Vagina (tissue), 2 donors: ENCODE results near the gene DDX4. TPM values are rescaled to one million over a fixed set of nuclear protein-coding genes. Genes with fewer than 3 reads are reported as not detected.
"Not testable (repeated sequence)": the region's sequence is repeated elsewhere in the genome, so short reads cannot be mapped to it uniquely, and the experiment has no call there.

ENCODE experiments used
- DNase-seq, 2 donors: peaks; one replicate each; pipeline ENCODE4 v3.0.0-alpha.2; 2017; ENCODE audit errors: extremely low spot score in 2 of 2
- H3K27ac ChIP-seq: fragments of 200-600 bp; sonication (generic); one replicate; pipeline ENCODE4 v1.5.1; 2019
- H3K27me3 ChIP-seq: fragments of 200-600 bp; sonication (generic); one replicate; pipeline ENCODE4 v1.5.1; 2019
- H3K36me3 ChIP-seq, 2 donors: fragments of 200-600 bp; sonication (generic); one replicate each; pipeline ENCODE4 v1.5.1; 2017 to 2019
- H3K4me1 ChIP-seq: fragments of 200-600 bp; sonication (generic); one replicate; pipeline ENCODE4 v1.5.1; 2019
- H3K4me3 ChIP-seq, 2 donors: fragments of 200-600 bp; sonication (generic); 1 replicate in 1 of 2; 2 replicates in 1 of 2; pipeline ENCODE4 v1.5.1; 2016 to 2019
- H3K9me3 ChIP-seq: fragments of 200-600 bp; sonication (generic); one replicate; pipeline ENCODE4 v1.5.1; 2019
- POLR2A ChIP-seq, 2 donors: fragments of 450-650 bp; IDR thresholded peaks; one replicate each; pipeline ENCODE4 v1.6.1; 2017; ENCODE audit warnings: antibody characterized with exemption in 2 of 2, mild to moderate bottlenecking in 2 of 2, moderate library complexity in 2 of 2
- POLR2AphosphoS5 ChIP-seq, 2 donors: sonication (generic); formaldehyde crosslinking; IDR thresholded peaks; one replicate each; pipeline ENCODE4 v1.9.0; 2017; ENCODE audit warnings: antibody characterized with exemption in 2 of 2, mild to moderate bottlenecking in 2 of 2, low read depth in 1 of 2; ENCODE audit not compliant: insufficient read depth in 1 of 2
- intact Hi-C: fragments of 100-400 bp; cut with DNase I; formaldehyde crosslinking; loops from one replicate; pipeline ENCODE4 v1.15.1; 2023
- total RNA-seq: library from RNA; depleted of rRNA; stranded (reverse); fragments of >200 nt; gene quantifications from one replicate; pipeline ENCODE4 v1.2.3, GENCODE V29; 2016
- TF ChIP-seq, protein P1 (sequence below), 3 experiments: fragments of 450-650 bp in 2 of 3; fragments of 200-600 bp in 1 of 3; sonication (generic) in 1 of 3; IDR thresholded peaks; one replicate each; pipeline ENCODE4 v1.5.1; 2017 to 2019; ENCODE audit warnings: antibody characterized with exemption in 3 of 3, mild to moderate bottlenecking in 2 of 3, moderate library complexity in 2 of 3

The DDX4 gene
- total RNA-seq, 1 donor from 2014 or later = not detected

DNA sequence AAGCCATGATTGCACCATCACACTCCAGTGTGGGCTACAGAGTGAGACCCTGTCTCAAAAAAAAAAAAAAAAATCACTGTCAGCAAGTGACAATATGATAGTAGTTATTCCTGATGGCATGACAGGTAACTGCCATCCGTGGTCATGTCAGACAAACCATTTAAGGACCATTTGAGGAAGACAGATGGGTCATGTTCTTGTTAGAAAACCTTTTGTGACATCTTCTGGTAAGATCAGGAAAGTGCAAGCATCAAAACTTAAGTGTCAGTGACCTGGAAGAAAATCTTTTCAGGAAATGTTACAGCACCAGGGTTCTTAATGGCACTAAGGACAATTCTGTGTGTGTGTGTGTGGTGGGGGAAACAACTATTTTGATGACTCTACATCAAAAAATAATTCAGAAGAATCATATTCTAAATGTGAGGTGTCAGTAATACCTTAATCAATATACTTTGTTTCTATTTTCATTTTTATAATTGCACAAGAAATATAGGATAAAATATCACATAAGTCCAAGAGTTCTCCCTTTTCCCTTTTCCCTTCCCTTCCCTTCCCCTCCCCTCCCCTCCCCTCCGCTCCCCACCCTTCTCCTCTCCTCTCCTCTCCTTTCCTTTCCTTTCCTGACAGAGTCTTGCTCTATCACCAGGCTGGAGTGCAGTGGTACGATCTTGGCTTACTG lies 43.6 kb upstream of the DDX4 start:
- Histone ChIP-seq H3K4me1 (peaks cover 16% of the 10 kb centered on the region), H3K4me3 (no peak overlapping the region), H3K27me3 (no peaks in the 10 kb centered on the region), H3K27ac (no peak overlapping the region), H3K9me3 (no peaks in the 10 kb centered on the region), H3K36me3 (no peaks in the 10 kb centered on the region)
- TF ChIP-seq, protein P1, sequence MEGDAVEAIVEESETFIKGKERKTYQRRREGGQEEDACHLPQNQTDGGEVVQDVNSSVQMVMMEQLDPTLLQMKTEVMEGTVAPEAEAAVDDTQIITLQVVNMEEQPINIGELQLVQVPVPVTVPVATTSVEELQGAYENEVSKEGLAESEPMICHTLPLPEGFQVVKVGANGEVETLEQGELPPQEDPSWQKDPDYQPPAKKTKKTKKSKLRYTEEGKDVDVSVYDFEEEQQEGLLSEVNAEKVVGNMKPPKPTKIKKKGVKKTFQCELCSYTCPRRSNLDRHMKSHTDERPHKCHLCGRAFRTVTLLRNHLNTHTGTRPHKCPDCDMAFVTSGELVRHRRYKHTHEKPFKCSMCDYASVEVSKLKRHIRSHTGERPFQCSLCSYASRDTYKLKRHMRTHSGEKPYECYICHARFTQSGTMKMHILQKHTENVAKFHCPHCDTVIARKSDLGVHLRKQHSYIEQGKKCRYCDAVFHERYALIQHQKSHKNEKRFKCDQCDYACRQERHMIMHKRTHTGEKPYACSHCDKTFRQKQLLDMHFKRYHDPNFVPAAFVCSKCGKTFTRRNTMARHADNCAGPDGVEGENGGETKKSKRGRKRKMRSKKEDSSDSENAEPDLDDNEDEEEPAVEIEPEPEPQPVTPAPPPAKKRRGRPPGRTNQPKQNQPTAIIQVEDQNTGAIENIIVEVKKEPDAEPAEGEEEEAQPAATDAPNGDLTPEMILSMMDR (IDR thresholded peaks at IDR 0.05) = peak in 1 of 3 experiments; percentile 25
- TF ChIP-seq POLR2A (IDR thresholded peaks at IDR 0.05) = no peak
- no peak for TF ChIP-seq POLR2AphosphoS5 (IDR thresholded peaks at IDR 0.05; ENCODE audit: insufficient read depth in 1 of 2, low read depth in 1 of 2)
- intact Hi-C loops = loop anchor here (5.0 to 10.0 kb wide), 2 partner anchors 287 to 349 kb away; no protein-coding TSS in a partner anchor
- DNase-seq = no peak

DNA sequence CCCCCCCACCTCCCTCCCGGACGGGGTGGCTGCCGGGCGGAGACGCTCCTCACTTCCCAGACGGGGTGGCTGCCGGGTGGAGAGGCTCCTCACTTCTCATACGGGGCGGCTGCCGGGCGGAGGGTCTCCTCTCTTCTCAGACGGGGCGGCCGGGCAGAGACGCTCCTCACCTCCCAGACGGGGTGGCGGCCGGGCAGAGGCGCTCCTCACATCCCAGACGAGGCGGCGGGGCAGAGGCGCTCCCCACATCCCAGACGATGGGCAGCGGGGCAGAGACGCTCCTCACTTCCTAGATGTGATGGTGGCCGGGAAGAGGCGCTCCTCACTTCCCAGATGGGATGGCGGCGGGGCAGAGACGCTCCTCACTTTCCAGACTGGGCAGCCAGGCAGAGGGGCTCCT lies 41.2 kb upstream of the DDX4 start:
- H3K4me1 ChIP-seq, DNase-seq, H3K36me3 ChIP-seq, H3K27ac ChIP-seq, H3K27me3 ChIP-seq, H3K4me3 ChIP-seq, H3K9me3 ChIP-seq: not testable (repeated sequence)
- intact Hi-C loops = loop anchor here (10.0 kb wide), 1 partner anchor 352 kb away; no protein-coding TSS in a partner anchor

- H3K27ac ChIP-seq = no peak overlapping the region
- TF ChIP-seq POLR2A (IDR thresholded peaks at IDR 0.05) (no peak), POLR2AphosphoS5 (IDR thresholded peaks at IDR 0.05; ENCODE audit: insufficient read depth in 1 of 2, low read depth in 1 of 2) (no peak)
- TF ChIP-seq, protein P1 (IDR thresholded peaks at IDR 0.05) = no peak
- H3K36me3 ChIP-seq = no peaks in the 10 kb centered on the region
- no peaks in the 10 kb centered on the region for H3K4me1 ChIP-seq
- intact Hi-C loops = loop anchor here (10.0 kb wide), 1 partner anchor 354 kb away; no protein-coding TSS in a partner anchor
- DNase-seq = no peak
- no peaks in the 10 kb centered on the region for H3K9me3 ChIP-seq
- H3K27me3 ChIP-seq = no peaks in the 10 kb centered on the region
- H3K4me3 ChIP-seq = no peak overlapping the region
Measured at GRCh38 chr5:55699041-55699688, 38.7 kb upstream of the DDX4 start.

GRCh38 chr5:55700745-55701144 lies 37.1 kb upstream of the DDX4 start:
- TF ChIP-seq POLR2AphosphoS5 (IDR thresholded peaks at IDR 0.05; ENCODE audit: insufficient read depth in 1 of 2, low read depth in 1 of 2) (no peak), POLR2A (IDR thresholded peaks at IDR 0.05) (no peak)
- TF ChIP-seq, protein P1 (IDR thresholded peaks at IDR 0.05) = no peak
- no peak overlapping the region for H3K4me3 ChIP-seq
- H3K27ac ChIP-seq = no peak overlapping the region
- H3K9me3 ChIP-seq = no peaks in the 10 kb centered on the region
- DNase-seq = no peak
- no peaks in the 10 kb centered on the region for H3K36me3 ChIP-seq
- H3K27me3 ChIP-seq = no peaks in the 10 kb centered on the region
- intact Hi-C loops = no loop called here
- no peaks in the 10 kb centered on the region for H3K4me1 ChIP-seq

DNA sequence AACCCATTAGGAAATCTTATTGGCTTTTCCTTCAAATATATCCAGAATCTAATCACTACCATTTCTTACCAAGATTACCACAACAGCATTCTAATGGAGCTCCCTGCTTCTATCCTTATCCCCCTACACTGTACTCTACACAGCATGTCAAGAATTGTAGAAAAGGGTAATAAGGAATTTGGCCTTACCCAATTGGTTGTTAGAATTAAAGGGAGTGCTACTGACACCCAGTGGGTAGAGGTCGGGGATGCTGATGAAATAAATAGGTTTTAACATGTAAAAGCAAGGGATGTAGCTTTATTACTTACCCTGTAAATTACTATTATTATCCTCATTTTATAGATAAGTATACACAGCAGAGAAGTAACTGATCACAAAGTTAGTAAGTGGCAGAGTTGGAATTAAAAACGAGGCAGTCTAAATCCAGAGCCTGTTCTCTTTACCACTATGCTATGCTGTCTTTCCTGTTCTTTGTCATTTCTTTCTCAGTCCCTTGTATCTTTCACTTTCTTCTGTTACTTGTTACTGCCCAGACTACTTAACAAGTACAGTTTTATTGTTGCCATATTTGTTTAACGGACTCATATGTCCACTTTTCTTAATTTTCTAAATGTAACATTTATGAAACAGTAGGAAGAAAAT lies 36.3 kb upstream of the DDX4 start:
- DNase-seq = no peak
- TF ChIP-seq, protein P1 (IDR thresholded peaks at IDR 0.05) = no peak
- no peak for TF ChIP-seq POLR2AphosphoS5 (IDR thresholded peaks at IDR 0.05; ENCODE audit: insufficient read depth in 1 of 2, low read depth in 1 of 2)
- TF ChIP-seq POLR2A (IDR thresholded peaks at IDR 0.05) = no peak
- intact Hi-C loops = no loop called here
- Histone ChIP-seq H3K4me1 (no peaks in the 10 kb centered on the region), H3K36me3 (no peaks in the 10 kb centered on the region), H3K4me3 (no peak overlapping the region), H3K27me3 (no peaks in the 10 kb centered on the region), H3K9me3 (no peaks in the 10 kb centered on the region), H3K27ac (no peak overlapping the region)
